AG04450 (cell line): ENCODE data around the gene EFEMP2. TPM values are rescaled to one million over a fixed set of nuclear protein-coding genes. Genes with fewer than 3 reads are reported as not detected.

Experiments used
- CTCF ChIA-PET: fragments of 300-600, 350-600 bp; formaldehyde crosslinking; extraction: SDS; loops from one replicate; lab custom pipeline; 2022; ENCODE audit warnings: antibody characterized with exemption, inconsistent platforms; lab: Charles Lee
- POLR2A ChIA-PET: fragments of 350-600 bp; formaldehyde crosslinking; extraction: SDS; loops from one replicate; lab custom pipeline; 2021; ENCODE audit warnings: antibody characterized with exemption, inconsistent platforms; lab: Yijun Ruan, JAX
- DNase-seq: peaks from one replicate; pipeline ENCODE4 v3.0.0-alpha.2; 2011; ENCODE audit warnings: low read depth, low spot score
- H3K27ac ChIP-seq: one replicate; pipeline ENCODE4 v1.5.1; 2012; ENCODE audit warnings: low read depth, low read length, control low read depth
- H3K27me3 ChIP-seq: one replicate; pipeline ENCODE4 v1.6.0; 2012; ENCODE audit warnings: low read length; ENCODE audit not compliant: control insufficient read depth, insufficient read depth
- H3K4me3 ChIP-seq: 2 replicates; pipeline ENCODE4 v1.5.1; 2011; ENCODE audit warnings: mild to moderate bottlenecking, low read depth, low read length, control low read depth
- H3K9me3 ChIP-seq: 2 replicates; pipeline ENCODE4 v1.5.1; 2012; ENCODE audit warnings: low read length; ENCODE audit not compliant: control insufficient read depth, insufficient read depth
- CTCF ChIP-seq: IDR thresholded peaks from 2 replicates; pipeline ENCODE4 v1.5.1; 2011; ENCODE audit warnings: low read depth, low read length, control low read depth, inconsistent platforms
- polyA plus RNA-seq: library from polyadenylated mRNA; depleted of rRNA; stranded (reverse); fragments of >200 nt; gene quantifications from 2 replicates; pipeline ENCODE4 v1.2.3, GENCODE V29; 2011

EFEMP2 gene
- polyA plus RNA-seq, 1 experiment: 190 TPM

DNA sequence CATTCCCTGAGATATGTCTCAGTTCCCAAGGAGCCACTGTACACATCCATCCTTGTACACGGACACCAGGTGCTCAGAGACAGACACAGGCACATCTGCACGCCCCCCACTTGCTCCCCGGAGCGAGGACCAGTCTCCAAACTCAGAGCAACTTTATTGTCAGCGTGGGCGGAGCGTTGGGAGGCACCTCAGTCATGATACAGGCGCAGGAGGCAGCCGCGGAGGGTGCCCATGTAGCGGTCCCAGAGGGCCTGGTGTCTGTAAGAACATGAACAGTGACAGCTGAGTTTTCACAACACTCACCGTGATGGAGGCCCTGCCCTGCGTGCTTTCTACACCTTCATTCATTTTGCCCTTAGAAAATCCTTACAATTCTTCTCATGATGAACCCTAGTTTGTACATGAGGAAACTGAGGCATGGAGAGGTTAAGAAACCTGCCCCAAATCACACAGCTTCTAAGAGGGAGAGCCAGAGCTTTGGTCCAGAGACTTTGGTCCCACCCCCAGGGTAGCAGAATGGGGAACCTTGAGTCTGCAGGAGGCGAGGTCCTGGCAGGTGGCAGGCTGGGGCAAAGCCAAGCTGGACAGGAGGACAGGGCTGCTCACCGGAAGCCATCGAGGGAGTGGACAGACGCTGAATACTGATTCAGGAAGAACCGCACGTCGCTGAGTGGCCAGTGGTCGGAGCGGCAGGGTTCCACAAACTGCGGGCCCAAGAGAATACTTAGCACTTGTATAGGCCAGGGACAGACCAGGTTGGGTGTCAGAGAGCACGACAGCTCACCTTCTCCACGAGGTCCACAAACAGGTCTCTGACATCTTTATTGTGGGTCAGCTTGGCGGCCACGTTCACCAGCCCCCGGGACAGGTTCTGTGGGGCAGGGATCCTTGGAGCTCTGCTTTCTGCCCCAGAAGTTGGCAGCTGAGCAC is 11.5 kb upstream of the EFEMP2 start:
- H3K9me3 ChIP-seq: no peaks in the 10 kb centered on the region
- POLR2A ChIA-PET: interaction anchor here (0.6 to 1.7 kb wide), 6 partner anchors 15 to 246 kb away, joined by 3 to 7 read pairs (median 4); partner anchors contain the start of genes CFL1, MUS81 and SIPA1
- TF ChIP-seq CTCF: no peak
- no peak for DNase-seq
- H3K27me3 ChIP-seq: no peaks in the 10 kb centered on the region
- CTCF ChIA-PET: interaction anchor here (0.6 to 8.9 kb wide), 39 partner anchors 10 to 318 kb away, joined by 3 to 157 read pairs (median 6); partner anchors contain the start of genes BANF1, EFEMP2, KAT5 and MUS81
- no peak overlapping the region for H3K4me3 ChIP-seq
- no peak overlapping the region for H3K27ac ChIP-seq

- CTCF ChIA-PET: interaction anchor here (0.6 to 8.9 kb wide), 7 partner anchors 9 to 108 kb away, joined by 3 to 157 read pairs (median 29); partner anchors contain the start of genes EFEMP2 and MUS81
- H3K27me3 ChIP-seq: no peaks in the 10 kb centered on the region
- H3K4me3 ChIP-seq: no peak overlapping the region
- TF ChIP-seq CTCF: no peak
- no peak overlapping the region for H3K27ac ChIP-seq
- POLR2A ChIA-PET: no interaction called here
- H3K9me3 ChIP-seq: no peaks in the 10 kb centered on the region
- no peak for DNase-seq
Observed at GRCh38 chr11:65883058-65883761, 10.6 kb upstream of the EFEMP2 start.

DNA sequence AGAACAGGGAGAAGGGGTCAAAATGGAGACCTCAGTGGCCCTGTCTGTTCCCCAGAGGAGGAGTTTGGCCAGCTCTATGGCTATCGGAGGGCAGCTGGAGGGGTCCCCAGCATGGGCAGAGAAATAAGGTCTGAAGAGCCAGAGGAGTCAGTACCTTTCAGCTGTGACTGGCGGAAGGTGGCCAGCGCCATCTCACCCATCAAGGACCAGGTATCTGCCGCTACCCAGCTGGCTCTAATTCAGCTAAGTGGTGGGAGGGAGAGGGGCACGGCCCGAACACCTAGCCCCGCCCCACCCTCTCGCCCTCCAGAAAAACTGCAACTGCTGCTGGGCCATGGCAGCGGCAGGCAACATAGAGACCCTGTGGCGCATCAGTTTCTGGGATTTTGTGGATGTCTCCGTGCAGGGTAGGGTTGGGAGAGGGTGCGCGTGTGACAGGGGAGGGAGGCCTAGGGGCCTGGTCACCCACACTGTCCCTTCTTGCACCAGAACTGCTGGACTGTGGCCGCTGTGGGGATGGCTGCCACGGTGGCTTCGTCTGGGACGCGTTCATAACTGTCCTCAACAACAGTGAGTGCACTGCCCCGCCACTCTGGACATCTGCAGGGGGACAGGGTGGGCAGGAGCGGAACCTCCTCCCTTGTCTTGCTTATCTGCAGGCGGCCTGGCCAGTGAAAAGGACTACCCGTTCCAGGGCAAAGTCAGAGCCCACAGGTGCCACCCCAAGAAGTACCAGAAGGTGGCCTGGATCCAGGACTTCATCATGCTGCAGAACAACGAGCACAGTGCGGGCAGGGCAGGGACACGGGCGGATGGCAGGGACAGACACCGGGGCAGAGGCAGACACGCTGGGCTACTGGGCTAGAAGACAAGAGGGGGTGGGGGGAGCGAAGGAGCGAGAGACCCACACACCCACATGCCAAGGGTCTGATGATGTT is 9.8 kb upstream of the EFEMP2 start:
- CTCF ChIA-PET: interaction anchor here (1.4 kb wide), 1 partner anchor 106 kb away, joined by 3 read pairs; no protein-coding TSS in a partner anchor
- Histone ChIP-seq H3K9me3 (no peaks in the 10 kb centered on the region), H3K4me3 (no peak overlapping the region), H3K27ac (no peak overlapping the region), H3K27me3 (no peaks in the 10 kb centered on the region)
- POLR2A ChIA-PET: interaction anchor here (1.0 kb wide), 1 partner anchor 23 kb away, joined by 3 read pairs; no protein-coding TSS in a partner anchor
- no peak for TF ChIP-seq CTCF
- DNase-seq: no peak

DNA sequence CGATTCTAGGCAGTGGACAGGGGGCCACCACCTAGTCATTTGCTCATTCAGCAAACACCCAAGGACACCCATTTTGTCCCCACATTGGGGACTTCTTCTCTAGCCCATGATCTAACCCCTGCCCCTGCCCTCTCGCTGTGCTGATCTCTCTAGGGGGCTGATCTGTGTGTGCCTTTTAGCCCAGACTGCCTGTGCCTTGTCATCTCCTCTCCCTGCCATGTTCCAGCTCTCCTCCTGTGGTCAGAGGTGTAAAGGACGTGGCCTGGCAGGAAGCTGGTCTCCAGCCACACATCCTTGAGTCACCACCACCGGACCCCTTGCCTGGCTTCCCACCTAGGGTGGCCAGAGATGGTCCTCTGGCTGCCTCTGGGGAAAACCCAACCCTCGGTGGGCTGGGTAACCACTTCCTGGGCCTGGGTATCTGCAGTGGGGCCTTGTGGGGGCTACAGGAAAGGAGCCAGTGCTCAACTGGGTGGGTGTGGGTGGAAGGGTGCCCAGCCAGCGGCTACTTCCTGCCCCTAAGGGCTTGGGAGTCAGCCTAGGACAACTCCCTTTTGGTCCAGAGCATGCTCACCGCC is 8.3 kb upstream of the EFEMP2 start:
- ChIA-PET POLR2A (interaction anchor here (0.7 to 1.0 kb wide), 4 partner anchors 10 to 228 kb away, joined by 3 to 4 read pairs (median 4); no protein-coding TSS in a partner anchor), CTCF (interaction anchor here (0.6 to 1.4 kb wide), 2 partner anchors 101 to 108 kb away, joined by 3 to 4 read pairs; no protein-coding TSS in a partner anchor)
- Histone ChIP-seq H3K4me3 (no peak overlapping the region), H3K27me3 (no peaks in the 10 kb centered on the region), H3K27ac (no peak overlapping the region), H3K9me3 (no peaks in the 10 kb centered on the region)
- TF ChIP-seq CTCF: no peak
- no peak for DNase-seq
